Stimulated activated naive CD4-positive, alpha-beta T cell treated with Interleukin-2 at 50 U/mL for 16 hours (primary cell): Measurements from ENCODE around the gene MSI2.

ENCODE experiments used
- DNase-seq: peaks from one replicate; lab custom pipeline; 2025; lab: John Stamatoyannopoulos, UW

Gene MSI2

DNA sequence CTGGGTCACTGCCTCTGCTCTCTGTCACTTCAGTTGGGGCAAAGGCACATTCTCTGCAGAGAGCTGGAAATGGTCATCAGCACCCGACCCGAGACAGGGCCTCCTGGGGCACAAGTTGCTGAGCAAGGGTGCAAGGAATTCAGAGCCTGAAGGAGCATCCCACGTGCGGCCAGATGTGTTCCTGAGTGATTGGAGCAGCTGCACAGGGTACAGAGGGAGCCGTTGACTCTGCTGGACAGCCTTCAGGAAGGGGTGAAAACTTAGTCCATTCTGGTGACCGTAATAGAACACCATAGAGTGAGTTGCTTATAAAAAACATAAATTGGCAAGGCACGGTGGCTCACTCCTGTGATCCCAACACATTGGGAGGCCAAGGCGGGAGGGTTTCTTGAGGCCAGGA, 382.0 kb downstream of the MSI2 start:
- no peak for DNase-seq

DNA sequence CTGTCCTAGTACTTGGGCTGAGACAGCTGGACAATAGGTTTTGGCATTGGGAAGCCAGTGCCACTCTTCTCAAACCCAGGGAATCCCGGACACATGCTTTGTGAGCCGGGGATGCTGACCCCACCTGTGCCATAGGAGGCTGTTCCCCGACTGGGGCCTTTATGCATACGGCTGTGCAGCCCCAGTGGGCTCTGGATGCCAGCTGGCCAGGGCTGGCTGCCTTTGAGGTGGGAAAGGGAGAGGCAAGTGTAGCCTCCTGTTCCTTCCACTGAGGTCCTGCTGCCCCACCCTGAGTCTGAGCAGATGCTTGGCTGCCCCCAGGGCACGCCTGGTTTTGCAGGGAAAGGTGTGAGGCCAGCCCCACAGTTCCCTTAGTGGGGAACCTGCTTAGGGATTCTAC, 383.1 kb downstream of the MSI2 start:
- DNase-seq, result no peak

DNA sequence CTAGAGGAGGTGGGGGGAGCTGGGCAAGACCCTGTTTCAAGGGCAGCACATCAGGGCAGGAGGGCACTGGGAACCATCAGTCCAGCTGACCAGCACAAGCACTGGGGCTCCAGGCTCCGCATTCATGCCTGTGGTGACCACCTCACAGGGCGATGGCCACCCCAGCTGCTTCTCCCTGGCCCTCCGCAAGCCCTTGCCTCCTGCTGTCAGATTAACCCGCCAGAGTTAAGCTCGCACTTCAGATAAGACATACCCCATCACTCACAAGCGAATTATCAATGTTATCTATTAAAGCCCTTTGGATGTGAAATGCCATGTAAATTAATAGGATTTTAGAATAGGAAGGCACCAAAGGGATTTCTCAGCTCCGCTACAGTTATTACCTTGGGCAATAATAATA, 383.8 kb downstream of the MSI2 start:
- DNase-seq, result no peak

DNA sequence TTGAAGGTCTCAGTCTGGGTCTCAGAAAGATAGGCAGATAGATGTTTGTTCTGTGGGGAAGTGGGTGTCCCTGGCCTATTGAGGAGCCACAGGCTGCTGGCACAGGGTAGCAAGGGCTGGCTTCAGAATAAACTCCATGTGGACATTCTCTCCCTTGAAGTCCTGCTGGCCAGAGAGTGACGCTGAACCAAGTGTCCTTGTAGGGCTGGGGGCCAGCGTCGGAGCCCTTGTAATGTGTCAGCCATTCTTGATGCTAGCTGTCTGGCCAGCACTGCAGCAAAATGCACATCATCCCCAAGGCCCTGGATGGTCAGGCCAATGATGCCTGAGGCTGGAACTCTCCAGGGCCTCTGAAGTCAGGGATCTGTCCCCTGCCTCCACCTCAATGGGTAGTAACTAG, 385.4 kb downstream of the MSI2 start:
- DNase-seq, result no peak

DNA sequence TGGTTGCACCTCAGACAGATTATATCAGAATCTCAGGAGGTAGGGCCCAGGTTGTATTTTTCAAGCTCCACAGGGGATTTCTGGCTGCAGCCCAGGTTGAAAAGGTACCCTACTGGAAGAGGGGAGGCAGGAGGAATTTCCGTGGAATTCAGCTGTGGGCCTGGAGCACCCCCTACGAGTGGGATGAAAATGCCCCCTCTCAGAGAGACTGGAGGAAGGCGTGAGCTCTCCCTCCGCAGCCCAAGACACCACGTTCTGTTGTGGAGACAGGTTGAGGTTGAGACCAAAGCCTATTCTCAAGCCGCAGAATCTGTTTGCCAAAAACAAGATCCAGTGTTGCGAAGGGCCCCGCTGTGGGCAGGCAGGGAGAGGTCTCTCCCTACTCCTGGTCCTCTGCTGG, 386.7 kb downstream of the MSI2 start:
- DNase-seq, result no peak

- DNase-seq, result no peak
These were observed 388.0 kb downstream of the MSI2 start for GRCh38 chr17:57644326-57644725.

DNA sequence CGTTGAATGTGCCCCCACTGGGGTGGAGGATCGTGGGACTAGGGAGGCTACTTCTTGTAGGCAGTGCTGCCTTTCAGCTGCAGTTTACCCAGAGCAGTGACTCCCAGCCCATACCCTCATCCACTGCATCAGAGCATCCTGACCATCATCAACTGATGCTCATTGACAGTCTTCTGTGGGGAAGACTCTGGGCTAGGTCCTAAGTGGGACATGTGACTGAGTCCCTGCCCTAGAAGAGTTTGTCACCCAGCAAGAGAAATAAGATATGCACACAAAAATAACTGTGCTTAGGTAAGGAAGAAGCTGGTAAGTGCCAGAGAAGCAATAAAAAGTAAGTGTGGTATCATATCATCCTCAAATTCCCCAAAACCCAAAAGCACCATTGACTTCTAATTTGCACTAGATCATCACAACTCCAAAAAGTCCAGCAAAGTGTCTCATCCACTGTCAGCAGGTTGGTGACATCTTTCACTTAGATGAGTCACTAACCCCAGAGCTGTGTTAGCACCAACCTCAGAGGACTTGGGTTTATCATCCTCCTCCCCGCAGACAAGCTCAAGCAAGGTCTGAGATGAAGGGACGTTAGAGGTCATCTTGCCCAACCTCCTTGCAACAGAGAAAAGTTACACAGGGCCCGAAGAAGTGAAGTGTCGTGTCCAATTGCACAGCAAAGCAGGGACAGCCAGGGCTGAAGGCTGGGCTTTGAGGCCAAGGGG, 389.8 kb downstream of the MSI2 start:
- no peak for DNase-seq

- DNase-seq, result no peak
These were observed 392.4 kb downstream of the MSI2 start for GRCh38 chr17:57648720-57649119.

- DNase-seq, result no peak
These were observed 392.9 kb downstream of the MSI2 start for GRCh38 chr17:57649191-57649590.

GRCh38 chr17:57649731-57650484, 393.6 kb downstream of the MSI2 start:
- DNase-seq, result no peak

DNA sequence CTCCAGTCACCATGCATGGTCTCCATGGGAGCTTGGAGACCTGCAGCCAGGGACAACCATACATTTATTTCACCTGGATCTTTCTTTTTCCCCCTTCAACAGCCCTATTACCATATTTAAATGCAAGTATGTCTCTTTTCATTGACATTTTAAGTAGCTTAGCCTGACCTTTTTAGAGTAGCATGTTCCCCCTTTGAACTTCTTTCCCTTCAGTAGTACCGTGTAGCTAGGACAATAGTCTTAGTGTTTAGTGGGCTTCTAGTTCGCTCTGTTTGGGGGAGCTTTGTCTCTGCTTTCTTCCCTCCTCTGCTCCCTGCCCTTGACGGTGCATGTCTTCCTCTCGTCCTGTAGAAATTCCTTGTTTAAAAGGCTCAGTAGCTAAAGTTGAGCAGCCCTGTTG, 394.2 kb downstream of the MSI2 start:
- no peak for DNase-seq

DNA sequence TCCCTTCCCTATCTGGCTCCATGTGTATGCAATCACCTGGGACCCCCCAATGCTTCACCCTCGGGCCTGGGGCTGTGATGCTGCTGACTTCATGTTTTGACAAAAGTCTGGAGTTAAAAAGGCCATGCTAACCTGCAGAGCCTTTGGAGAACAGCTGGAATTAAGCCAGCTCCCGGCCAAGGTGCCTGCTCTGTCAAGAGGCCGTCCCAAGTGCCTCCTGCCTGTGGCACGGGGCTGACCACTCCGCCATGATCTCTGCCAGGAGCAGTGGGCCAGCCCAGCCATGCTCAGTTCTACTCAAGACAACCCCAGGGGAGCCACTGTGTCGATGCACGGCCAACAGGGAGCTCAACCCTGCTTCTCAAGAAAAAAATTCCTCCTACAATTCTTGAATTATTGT, 395.1 kb downstream of the MSI2 start:
- DNase-seq, result no peak

GRCh38 chr17:57651996-57652395, 395.7 kb downstream of the MSI2 start:
- DNase-seq, result no peak

DNA sequence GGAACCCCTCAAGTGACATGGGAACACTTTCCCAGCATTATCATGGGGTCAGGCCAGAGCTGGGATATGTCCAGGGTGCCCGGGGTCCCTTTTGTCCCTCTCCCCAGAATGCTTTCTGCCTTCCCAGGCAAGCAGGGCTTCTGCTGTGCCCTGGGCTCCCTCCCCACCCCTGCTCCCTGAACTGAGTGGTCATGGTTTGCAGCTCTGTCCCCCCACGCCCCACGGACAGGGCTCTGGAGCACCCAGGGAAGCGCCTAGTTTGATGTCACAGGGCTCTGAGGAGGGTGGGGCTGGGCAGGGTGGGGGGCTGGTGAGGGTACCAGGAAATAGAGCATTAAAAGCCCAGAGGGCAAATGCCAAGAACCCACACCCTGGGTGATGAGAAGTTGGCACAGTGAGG, 396.5 kb downstream of the MSI2 start:
- DNase-seq, result no peak

DNA sequence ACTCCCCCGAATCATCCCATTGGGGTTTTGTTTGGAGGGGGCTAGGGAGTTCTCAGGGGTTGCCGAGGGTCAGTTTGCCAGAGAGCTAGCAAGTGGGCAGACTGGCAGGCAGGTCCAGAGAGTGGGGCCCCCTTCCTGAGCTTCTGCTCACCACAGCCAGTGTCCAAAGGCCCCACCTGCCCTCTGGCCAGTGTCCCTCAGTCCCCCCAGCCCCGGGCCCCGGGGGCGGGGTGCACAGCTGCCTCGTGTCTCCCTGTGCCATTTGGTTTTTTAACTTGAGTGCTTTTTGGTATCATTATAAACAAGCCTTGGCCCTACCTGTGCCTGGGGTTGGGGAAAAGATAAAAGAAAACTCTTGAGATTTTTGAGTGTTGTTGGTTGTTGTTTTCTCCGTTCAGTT, 397.0 kb downstream of the MSI2 start:
- DNase-seq, result no peak

DNA sequence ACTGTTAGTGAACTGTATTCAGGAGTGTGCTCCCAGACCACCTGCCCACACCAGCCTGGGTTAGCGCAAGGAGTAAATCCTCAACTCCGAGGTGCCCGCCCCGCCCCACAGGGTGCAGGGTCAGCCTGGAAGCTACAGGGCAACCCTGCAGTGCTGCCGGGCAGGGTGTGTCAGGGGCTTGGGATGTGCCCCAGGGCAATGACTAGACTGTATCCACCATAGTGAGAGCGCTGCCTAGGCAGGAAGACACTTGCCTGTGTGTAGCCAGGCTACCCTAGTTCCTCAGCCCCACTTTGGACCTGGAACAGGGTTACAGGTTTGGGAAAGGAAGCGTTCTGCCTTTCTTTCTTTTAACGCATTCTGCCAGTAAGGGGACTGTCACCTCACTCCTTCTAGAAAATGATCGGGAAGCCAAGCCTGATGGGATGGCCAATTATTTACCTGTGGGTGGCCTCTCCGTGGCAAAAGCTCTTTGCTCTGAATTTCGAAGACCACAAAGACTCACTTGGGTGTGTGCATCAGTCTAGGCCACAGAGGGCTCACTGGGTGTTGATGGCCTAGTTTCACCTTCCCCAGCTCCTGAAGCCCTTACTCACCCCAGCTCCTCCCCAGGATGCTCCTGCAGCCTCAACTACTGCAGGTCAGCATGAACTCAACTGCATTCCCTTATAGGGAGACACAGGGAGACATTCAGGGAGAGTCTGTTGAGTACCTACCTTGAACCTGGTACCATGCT, 397.9 kb downstream of the MSI2 start:
- no peak for DNase-seq

DNA sequence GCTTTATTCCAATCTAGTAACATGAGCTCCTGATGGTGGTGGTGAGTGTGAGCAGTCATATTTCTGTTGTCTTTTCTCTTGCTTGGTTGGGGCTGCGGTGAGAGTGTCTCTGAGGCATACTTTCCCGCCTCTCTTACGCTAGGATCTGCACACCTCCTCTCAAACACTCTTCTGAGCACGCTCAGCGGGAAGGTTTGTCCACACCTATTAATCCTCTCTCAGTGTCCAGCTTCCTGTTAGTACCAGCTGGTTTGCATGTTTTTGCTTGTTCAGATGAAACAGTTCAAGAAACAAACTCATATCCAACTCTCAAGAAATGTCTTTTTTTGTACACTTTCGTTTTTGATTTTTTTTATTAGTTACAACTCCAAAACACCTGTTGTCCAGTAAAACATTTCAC, 399.2 kb downstream of the MSI2 start:
- no peak for DNase-seq

DNA sequence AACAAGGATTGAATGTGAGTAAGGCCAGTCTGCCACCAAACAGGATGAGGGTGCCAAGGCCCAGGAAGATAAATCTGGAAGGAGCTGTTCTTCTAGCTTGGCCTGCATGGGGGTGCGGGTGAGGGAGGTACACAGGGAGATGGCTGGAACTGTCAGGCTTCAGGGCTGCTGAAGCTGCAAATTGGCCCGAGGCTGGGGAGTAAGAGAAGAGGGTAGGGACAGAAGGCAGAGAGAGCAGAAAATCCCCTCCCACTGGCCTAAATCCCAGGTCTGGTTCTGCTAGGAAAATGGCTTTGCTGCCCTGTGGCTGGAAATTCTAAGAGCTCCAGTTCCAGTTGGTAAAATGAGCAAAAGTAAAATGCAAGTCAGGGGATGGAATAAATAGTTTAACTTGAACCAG, 400.9 kb downstream of the MSI2 start:
- no peak for DNase-seq

DNA sequence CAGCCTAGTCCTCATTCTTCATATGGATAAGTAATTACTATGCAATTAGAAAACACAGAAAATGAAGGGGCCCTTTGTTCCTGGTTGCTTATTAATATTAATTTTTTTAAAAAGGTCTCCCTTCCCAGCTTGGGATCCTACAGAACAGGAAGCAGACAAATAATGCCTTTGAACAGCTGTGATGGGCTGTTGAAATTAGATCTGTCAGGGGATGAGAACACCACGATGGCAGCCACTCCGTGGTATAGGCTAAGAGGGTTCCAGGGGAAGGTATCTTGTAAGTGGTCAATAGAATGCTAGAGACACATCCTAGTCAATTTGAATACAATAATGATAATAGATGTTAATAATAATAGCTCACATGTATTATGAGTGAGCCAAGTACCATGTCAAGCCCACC, 405.7 kb downstream of the MSI2 start:
- DNase-seq, result no peak

GRCh38 chr17:57662644-57663308, 406.5 kb downstream of the MSI2 start:
- peak; percentile 25 for DNase-seq

DNA sequence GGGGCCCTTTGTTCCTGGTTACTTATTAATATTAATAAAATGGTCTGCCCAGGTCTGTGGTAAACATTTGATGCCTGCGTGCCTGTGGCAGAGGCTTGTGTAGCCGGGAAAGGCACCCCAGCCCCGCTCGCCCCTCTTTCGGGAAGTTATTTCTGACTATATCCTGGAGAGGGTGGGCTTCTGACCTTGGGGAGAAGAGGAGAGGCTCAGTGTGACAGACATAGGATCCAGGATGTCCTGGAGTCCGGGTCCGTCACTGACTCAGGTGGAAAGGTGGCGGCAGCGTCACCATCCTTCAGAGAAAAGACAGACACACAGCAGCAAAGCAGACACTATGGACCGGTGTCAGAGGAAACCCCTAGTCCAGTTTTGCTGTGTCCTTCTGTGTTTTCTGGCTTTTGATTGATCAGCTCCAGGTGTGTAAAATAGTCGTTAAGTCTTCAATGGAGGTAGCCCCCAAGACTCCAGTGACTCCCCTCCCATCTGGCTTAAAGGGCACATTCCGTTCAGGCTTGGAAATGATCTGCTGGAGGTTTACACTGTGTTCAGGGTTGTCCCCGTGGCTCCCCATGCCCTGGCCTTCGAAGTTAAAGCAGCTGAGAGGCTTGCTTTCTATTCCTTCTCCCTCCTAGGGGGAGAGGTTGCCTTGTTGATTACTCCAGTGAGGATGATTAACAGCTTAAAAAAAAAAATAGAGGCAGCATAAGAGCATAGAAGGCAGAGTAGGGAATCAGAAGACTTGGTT, 407.2 kb downstream of the MSI2 start:
- no peak for DNase-seq

GRCh38 chr17:57665128-57665527, 408.8 kb downstream of the MSI2 start:
- DNase-seq, result no peak
